ENCODE data around the gene SSBP3.

- TF ChIP-seq SP1 (IDR thresholded peaks at IDR 0.05) (no peak), L3MBTL2 (conservative IDR thresholded peaks at IDR 0.05) (no peak), BHLHE40 (IDR thresholded peaks at IDR 0.05; ENCODE audit: borderline replicate concordance) (no peak), PKNOX1 (IDR thresholded peaks at IDR 0.05) (no peak), NFRKB (IDR thresholded peaks at IDR 0.05) (no peak), FOXM1 (IDR thresholded peaks at IDR 0.05; ENCODE audit: borderline replicate concordance) (no peak), SUZ12 (IDR thresholded peaks at IDR 0.05) (no peak), ARNT (IDR thresholded peaks at IDR 0.05) (no peak), FOXA1 (IDR thresholded peaks at IDR 0.05) (no peak), FOXK2 (IDR thresholded peaks at IDR 0.05) (no peak)
Measured at GRCh38 chr1:54384471-54384870, 21.7 kb downstream of the SSBP3 start.

All from HEK293T (cell line).